NOMO-1 treated with DMSO at 0.1 percent for 48 hours (cell line): ENCODE results near the gene LYPD5.

Experiments used
- DNase-seq: peaks from one replicate; lab custom pipeline; 2025; ENCODE audit not compliant: unreplicated experiment; lab: John Stamatoyannopoulos, UW

The LYPD5 gene

GRCh38 chr19:43754503-43755255 lies 47.6 kb downstream of the LYPD5 start, which contains the start of gene SMG9:
Gene SMG9 (minus strand): TSS chr19:43754962. CDS start chr19:43750741, 4,221 bp downstream.
- peak; percentile 96 for DNase-seq

GRCh38 chr19:43754253-43754502 lies 48.1 kb downstream of the LYPD5 start:
- no peak for DNase-seq

GRCh38 chr19:43752287-43752875 lies 49.9 kb downstream of the LYPD5 start:
- no peak for DNase-seq

GRCh38 chr19:43751466-43752220 lies 50.6 kb downstream of the LYPD5 start:
- DNase-seq = no peak

GRCh38 chr19:43749898-43750297 lies 52.3 kb downstream of the LYPD5 start:
- DNase-seq = no peak

GRCh38 chr19:43749152-43749551 lies 53.1 kb downstream of the LYPD5 start:
- DNase-seq = no peak

DNA sequence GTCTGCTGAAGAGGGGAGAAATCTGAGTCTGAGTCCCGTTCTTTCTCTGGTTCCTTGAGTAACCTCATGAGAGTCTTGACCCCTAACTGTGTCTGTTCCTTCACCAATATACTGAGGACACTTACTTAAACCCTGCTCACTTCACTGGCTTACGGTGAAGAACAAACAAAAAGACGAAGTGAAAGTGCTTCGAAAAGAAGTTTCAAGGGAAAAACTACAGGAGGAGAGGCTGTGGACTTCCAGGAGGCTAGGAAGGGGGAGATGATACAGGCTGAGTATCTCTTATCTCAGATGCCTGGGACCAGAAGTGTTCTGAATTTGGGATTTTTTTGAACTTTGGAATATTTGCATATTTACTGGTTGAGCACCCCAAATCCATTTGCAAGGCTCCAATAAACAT lies 53.6 kb downstream of the LYPD5 start:
- DNase-seq = no peak

GRCh38 chr19:43748205-43748594 lies 54.0 kb downstream of the LYPD5 start:
- no peak for DNase-seq

DNA sequence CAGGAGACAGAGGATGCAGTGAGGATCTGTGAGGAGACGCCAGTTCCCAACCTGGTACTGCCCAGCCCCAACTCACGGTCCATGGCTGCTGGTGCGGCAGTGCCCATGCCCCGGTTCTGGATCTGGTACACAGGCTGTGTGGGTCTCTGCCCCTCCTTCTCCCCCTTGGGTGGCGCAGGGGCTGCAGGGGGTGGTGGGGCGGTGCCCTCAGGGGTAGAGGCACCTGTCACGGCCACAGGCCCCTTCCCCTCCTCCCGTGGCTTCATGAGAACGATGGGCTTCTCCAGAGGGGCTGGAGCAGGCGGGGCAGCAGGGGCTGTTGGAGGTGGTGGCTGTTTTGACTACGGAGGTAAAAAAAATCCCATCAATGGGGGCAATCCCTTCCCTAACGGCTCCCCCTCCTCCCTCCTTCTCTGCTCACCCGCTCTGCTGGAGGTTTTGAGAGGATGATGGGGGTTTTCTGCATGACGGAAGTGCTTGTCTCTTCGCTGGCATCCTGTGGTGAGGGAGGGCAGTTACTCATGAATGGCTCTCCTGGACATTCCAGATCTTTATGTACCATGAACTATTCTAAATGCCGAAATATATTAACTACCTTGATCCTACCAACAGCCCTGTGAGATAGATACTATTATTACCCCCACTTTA lies 54.6 kb downstream of the LYPD5 start:
- no peak for DNase-seq
